GM12872 (cell line): ENCODE data around the gene CDK14.

Experiments used
- TF ChIP-seq, protein P1 (sequence below): IDR thresholded peaks from 3 replicates; pipeline ENCODE4 v1.5.1; 2011; ENCODE audit warnings: low read depth, mild to moderate bottlenecking, low read length, moderate library complexity; ENCODE audit not compliant: insufficient read depth

Gene CDK14

DNA sequence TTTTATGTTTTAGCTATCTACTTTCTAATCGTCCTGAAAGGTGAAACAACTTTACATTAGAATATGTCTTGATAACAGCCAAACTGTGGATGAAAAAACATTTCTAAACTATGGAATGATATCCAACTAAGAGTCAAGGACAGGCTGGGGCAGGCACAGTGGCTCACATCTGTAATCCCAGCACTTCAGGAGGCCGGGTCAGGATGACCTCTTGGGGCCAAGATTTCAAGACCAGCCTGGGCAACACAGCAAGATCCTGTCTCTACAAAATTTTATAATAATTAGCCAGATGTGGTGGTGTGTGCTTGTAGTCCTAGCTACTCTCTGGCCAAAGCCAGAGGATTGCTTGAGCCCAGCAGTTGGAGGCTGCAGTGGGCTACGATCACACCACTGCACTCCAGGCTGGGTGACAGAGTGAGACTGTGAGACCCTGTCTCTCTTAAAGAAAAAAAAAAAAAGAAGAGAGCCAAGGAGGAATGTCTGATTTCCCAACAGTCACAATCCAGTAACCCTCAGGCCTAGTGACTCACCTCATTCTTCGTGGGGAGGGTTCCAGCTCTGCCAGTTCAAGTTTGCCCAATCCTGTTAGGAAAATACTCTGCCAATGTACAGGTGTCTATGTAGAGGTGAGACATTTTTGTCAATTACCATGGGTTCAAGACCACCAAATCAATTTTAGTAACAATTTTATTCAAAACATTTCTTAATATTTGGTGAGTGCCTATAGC lies 653.5 kb downstream of the CDK14 start:
- TF ChIP-seq, protein P1, sequence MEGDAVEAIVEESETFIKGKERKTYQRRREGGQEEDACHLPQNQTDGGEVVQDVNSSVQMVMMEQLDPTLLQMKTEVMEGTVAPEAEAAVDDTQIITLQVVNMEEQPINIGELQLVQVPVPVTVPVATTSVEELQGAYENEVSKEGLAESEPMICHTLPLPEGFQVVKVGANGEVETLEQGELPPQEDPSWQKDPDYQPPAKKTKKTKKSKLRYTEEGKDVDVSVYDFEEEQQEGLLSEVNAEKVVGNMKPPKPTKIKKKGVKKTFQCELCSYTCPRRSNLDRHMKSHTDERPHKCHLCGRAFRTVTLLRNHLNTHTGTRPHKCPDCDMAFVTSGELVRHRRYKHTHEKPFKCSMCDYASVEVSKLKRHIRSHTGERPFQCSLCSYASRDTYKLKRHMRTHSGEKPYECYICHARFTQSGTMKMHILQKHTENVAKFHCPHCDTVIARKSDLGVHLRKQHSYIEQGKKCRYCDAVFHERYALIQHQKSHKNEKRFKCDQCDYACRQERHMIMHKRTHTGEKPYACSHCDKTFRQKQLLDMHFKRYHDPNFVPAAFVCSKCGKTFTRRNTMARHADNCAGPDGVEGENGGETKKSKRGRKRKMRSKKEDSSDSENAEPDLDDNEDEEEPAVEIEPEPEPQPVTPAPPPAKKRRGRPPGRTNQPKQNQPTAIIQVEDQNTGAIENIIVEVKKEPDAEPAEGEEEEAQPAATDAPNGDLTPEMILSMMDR, result no peak

DNA sequence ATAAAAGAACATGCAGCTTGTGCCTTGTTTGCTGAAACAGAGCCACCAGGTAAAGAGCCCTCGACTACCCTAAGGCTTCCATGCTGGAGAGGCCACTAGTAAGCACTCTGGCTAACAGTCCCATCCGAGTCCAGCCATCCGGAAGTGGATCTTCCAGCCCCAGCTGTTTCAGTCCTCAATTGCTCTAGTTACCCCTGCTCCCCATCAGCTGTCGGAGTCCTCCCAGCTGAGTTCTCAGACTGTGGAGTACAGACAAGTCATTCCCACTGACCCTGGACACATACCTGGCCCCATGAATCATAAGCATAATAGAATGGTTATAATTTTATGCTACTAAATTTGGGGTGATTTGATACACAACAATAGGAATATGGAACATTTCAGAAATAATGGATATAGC lies 654.6 kb downstream of the CDK14 start:
- TF ChIP-seq, protein P1, result no peak

GRCh38 chr7:91251877-91252276 lies 655.8 kb downstream of the CDK14 start:
- TF ChIP-seq, protein P1, result no peak
